ENCODE measurements around the gene TBC1D5.
A peak's percentile ranks its signal among the peaks of the same experiment; 100 is the strongest.
"Not testable (repeated sequence)": the region's sequence is repeated elsewhere in the genome, so short reads cannot be mapped to it uniquely, and the experiment has no call there.

Gene TBC1D5, protein sequence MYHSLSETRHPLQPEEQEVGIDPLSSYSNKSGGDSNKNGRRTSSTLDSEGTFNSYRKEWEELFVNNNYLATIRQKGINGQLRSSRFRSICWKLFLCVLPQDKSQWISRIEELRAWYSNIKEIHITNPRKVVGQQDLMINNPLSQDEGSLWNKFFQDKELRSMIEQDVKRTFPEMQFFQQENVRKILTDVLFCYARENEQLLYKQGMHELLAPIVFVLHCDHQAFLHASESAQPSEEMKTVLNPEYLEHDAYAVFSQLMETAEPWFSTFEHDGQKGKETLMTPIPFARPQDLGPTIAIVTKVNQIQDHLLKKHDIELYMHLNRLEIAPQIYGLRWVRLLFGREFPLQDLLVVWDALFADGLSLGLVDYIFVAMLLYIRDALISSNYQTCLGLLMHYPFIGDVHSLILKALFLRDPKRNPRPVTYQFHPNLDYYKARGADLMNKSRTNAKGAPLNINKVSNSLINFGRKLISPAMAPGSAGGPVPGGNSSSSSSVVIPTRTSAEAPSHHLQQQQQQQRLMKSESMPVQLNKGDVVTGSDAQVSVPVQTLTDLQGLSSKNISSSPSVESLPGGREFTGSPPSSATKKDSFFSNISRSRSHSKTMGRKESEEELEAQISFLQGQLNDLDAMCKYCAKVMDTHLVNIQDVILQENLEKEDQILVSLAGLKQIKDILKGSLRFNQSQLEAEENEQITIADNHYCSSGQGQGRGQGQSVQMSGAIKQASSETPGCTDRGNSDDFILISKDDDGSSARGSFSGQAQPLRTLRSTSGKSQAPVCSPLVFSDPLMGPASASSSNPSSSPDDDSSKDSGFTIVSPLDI

DNA sequence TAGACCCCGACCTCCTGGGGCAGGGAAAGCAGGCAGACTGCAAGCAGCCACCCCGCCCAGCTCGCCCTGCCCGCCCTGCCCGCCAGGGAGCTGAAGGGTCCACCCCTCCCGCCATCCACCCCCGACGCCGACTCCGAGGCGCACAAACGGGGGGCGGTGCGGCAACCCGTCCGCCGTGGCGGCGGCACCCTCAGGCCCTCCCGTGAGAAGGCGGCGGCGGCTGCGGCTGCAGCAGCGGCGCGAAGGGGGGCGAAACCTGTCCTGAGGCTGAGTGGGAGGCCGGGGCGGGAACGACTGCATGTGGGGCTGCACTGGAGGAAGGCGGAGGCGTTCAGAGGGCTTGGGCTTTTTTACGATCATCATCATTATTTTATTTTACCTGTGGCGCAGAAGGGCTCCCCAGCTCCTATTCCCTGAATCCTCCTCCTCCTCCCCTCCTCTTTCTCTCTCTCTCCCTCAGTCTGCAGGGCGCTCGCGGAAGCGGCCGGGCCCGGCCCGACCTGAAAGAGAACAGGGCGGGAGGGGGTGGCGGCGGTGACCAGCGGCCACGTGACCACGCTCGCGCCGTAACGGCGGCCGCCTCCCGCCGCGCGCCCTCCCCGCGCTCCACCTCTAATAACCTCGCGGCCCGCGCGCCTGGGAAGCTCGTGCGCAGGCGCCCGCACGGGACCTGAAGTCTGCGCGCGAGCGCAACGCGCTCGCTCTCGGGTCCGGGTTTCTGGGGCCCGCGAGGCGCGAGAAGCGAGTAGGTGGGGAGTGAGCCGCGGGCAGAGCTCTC, at the start of gene TBC1D5:
TBC1D5 (minus strand) TSS at position 530 of the 778 bp plus-strand sequence. CDS start 234,061 bp downstream, outside the sequence.
- peak; percentile 78 for DNase-seq (ENCODE audit: low read depth, low spot score)

DNA sequence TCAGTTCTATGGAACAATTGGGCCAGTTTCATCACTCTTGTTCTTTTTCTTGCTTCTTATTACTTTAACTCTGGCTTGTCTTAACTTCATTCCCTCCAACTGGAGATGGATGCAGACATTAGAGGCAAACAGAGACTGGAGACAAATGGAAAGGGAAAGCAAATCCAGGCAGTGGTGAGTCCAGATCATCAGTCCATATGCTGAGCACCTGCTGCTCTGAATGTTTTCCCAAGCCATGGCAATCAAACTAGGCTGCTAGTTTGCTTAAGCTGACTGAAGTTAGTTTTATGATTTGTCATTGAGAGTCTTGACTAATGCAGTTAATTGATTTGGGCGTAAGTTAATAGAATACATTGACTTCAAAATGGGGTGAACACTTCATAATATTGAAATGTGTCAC, 41.0 kb upstream of the TBC1D5 start:
- DNase-seq (ENCODE audit: low read depth, low spot score), result no peak

DNA sequence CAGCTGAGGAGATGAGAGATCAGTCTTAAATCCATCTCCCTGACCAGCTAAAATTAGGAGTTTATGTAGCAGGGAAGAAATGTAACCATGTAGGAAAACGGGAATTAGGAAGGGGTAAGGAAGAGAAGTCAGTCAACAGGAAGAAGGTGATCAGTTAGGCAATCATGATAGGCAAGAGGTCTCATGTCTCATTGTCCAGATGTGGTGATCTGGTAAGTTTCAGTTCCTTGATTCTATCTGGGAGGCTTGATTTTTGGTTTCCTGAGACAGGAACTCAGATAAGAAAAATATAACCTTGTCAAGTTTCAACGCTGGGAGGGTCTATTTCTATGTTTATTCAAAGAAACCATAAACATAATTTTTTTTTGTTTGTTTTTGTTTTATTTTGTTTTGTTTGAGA, 40.3 kb upstream of the TBC1D5 start:
- no peak for DNase-seq (ENCODE audit: low read depth, low spot score)

DNA sequence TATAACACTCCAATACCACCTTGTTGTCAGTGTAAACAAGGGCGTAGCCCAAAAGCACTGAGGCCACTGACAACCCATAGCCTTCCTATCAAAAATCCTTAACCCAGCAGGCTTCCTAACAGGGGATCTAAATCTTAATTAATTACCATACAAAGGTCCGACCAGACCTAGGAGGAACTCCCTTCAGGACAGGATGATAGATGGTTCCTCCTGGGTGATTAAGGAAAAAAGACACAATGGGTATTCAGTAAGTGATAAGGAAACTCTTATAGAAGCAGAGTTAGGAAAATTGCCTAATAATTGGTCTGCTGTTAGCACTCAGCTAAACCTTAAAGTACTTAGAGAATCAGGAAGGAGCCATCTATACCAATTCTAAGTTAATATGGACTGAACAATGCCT, 37.9 kb upstream of the TBC1D5 start:
- not testable (repeated sequence) for DNase-seq (ENCODE audit: low read depth, low spot score)

DNA sequence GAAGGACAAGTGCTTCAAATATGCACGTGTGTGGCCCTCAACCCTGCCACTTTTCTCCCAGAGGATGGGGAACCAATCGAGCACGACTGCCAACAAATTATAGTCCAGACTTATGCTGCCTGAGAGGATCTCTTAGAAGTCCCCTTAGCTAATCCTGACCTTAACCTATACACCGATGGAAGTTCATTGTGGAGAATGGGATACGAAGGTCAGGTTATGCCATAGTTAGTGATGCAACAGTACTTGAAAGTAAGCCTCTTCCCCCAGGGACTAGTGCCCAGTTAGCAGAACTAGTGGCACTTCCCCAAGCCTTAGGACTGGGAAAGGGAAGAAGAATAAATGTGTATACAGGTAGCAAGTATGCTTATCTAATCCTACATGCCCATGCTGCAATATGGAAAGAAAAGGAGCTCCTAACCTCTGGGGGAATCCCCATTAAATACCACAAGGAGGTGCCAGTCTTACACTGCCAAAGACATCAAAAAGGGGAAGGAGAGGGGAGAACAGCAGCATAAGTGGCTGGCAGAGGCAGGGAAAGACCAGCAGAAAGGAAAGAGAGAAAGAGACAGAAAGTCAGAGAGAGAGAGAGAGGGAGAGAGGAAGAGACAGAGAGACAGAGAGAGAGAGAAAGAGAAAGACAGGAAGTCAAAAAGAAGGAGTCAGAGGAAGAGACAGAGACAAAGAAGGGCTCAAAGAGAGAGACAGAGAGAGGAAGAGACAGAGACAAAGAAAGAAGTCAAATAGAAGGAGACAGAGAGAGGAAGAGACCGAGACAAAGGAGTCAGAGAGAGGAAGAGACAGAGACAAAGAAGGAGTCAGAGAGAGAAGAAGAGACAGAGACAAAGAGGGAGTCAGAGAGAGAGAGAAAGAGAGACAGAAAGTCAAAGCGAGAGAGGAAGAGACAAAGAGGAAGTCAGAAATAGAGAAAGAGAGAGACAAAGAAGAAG, 37.1 kb upstream of the TBC1D5 start:
- not testable (repeated sequence) for DNase-seq (ENCODE audit: low read depth, low spot score)

DNA sequence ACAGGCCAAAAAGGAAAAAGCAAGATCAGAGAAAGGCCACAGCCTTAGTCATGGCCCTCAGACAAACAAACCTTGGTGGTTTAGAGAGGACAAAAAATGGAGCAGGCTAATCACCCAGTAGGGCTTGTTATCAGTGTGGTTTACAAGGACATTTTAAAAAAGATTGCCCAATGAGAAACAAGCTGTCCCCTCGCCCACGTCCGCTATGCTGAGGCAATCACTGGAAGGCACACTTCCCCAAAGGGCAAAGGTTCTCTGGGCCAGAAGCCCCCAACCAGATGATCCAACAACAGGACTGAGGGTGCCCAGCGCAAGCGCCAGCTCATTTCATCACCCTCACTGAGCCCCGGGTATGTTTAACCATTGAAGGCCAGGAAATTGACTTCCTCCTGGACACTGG, 34.9 kb upstream of the TBC1D5 start:
- DNase-seq (ENCODE audit: low read depth, low spot score), result not testable (repeated sequence)

DNA sequence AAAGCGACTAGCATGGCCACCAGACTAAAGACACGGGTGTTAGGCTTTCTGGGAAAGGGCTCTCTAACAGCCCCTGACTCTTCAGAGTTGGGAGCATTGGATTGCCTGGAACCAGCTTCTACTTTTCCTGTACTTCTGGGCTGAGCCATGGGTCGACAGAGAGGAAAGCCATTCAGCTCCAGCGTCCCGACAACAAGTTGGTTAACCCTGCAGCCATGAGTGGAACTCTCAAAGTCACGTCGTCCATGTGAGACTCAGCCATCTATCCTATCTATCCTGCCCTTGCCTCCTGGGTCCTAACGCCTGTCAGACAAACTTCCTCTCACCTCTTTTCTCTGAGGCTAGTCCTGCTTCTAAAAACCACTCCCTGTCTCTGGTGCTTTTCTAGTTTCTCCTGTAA, 32.6 kb upstream of the TBC1D5 start:
- no peak for DNase-seq (ENCODE audit: low read depth, low spot score)

DNA sequence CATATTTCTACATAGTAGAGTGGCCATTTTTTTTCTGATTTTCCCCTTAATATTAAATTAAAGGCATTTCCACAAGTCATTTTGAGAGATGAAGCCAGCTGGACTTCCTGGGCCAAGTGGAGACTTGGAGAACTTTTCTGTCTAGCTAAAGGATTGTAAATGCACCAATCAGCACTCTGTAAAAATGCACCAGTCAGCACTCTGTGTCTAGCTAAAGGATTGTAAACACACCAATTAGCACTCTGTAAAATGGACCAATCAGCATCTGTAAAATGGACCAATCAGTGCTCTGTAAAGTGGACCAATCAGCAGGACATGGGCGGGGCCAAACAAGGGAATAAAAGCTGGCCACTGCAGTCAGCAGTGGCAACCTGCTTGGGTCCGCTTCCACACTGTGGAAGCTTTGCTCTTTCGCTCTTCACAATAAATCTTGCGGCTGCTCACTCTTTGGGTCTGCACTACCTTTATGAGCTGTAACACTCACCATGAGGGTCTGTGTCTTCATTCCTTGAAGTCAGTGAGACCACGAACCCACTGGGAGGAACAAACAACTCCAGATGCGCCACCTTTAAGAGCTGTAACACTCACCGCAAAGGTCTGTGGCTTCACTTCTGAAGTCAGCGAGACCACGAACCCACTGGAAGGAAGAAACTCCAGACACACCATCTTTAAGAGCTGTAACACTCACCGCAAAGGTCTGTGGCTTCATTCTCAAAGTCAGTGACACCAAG, 31.9 kb upstream of the TBC1D5 start:
- DNase-seq (ENCODE audit: low read depth, low spot score), result not testable (repeated sequence)

DNA sequence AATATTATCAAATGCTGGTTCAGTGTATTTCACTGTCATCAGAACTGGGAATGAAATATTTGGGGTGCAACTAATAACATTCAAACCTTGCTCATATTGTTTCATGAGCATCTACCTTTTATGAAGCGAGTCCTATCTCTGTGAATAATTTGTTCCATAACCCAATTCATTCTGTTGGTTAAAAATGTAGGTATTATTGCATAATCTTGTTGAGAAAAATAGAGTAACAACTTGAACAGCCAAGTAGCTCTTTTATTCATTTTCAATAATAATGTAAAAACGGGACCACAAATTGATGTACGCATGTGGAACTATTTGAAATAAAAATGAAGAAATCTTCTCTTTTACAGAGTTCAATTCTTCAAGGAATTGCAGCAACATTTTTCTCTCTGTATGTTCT, 30.1 kb upstream of the TBC1D5 start:
- DNase-seq (ENCODE audit: low read depth, low spot score), result no peak

DNA sequence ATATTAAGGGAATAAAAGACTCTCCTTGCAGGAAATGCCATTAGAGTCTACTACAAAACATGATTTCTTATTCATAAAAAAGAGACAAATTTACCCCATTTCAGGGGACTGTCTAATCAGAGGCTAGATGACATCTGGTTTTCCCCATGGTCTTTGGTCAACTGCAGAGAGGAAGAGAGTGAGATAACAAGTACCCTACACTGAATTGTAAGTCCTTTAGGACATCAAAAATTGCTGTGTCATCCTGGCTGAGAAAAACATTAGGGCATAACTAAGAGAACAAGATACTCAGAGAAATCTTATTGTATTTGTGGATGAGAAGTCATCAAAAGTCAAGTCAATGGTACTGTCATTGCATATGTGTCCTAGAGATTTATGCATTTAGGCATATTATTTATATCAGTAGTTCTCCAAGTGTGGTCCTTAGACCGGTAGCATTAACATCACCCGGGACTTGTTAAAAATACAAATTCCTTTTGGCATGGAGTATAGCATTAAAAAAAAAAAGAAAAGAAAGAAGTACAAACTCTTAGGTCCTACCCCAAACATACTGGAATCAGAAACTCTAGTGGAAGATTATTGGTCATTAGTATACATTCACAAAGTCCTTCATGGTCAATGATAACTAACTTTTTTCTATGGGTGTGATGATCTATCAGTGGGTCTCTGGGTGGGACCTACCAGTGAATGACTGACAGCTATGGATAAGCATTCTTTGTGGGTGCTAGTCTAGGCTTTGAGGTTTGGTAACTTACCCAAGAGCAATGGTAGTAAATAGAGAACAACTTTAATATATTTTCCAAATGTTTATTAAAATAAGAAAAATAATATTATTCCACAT, 29.0 kb upstream of the TBC1D5 start:
- DNase-seq (ENCODE audit: low read depth, low spot score), result no peak

DNA sequence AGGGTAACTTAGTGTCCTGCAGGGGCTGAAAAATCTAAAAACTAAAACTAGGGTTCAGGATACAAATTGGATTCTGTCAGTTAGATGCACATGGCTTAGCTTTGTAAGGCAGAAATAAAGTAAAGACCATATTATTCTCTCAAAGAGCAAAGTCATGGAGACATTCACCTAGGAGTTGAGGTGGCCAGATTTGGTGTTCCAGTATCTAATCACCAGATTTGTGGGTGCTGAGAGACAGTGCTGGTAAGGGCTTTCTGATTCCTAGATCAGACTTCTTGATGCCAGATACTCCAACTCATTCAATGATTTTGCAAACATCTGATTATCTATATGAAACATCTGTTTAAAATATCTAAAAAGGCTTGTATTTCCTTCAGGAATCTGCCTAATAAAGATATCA, 28.3 kb upstream of the TBC1D5 start:
- no peak for DNase-seq (ENCODE audit: low read depth, low spot score)

DNA sequence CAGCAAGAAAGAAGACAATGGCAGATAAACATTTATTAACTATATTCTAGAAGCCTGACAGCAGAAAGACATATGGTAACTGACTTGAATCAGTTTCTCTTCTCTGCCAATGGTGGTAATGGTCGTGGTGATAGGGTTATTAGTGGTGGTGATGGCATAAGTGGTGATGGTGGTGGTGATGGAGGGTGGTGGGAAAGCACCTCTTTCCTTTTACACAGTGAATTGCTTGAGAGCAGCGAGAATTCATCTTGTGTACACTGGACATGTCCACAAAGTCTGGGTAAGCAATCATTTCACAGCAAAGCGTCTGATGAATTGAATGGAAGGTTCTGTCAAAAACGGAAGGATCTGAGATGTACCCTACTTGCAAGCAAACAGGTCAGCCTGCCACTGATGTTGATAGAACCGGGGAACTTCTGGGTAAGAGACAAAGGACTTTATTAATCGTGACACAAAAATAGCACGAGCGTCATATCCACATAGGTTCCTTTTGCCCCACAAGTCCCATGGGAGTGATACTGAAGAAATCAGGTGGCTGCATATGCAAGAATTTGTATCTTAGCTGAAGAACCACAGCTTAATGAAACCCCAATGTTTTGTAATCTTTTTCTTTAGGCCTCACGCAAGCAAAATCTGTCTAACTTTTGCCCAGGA, 23.5 kb upstream of the TBC1D5 start:
- DNase-seq (ENCODE audit: low read depth, low spot score), result no peak

DNA sequence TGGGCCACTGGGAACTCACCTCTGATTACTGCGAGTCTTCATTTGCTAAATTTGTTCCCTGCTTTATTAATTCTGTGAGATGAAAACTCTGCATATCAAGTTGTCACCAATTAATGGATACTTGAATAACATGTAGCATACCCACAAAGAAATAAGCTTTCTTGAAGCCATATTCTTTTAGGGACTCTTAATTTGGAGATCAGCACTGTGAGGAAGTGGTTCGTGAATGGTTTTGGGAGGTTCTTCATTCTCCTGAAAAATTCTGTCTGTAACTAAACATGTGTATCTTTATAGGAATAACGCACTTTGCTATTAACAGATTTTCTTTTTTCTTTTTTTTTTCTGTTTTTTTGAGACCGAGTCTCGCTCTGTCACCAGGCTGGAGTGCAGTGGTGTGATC, 19.1 kb upstream of the TBC1D5 start:
- DNase-seq (ENCODE audit: low read depth, low spot score), result no peak

DNA sequence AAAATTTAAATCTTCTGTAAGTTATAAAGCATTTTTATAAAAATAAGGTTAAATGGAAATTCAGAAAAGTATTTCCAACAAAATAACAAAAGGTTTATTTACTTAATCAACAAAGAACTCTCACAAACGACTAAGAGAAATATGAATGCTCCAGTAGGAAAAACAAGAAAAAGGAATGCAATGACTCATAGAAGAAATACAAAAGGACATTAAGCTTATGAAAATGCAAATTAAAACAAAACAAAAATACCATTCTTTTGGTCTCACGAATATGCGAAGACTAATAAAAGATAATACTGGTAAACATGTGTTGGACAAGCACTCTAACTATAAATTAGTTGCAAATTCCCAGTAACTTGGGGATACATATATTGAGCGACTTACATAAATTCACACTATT, 17.5 kb upstream of the TBC1D5 start:
- DNase-seq (ENCODE audit: low read depth, low spot score), result no peak

DNA sequence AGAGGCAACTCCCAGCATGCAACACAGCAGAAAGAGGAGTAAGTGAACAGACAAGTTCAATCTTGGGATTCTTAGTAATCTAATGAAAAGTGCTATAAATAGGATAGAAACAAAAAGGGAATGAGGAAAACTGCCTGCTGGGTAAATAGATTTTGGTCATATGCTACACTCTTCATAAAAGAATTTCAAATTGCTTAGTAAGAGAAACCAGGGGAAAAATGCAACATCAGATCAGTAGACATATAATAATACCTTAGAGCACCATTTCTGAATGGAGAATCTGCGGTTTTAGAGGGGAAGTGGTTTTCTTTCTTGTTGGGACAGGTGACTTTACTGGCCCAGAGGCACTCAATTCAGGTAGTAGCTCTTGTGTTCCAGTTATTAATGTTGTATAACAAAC, 13.4 kb upstream of the TBC1D5 start:
- no peak for DNase-seq (ENCODE audit: low read depth, low spot score)

DNA sequence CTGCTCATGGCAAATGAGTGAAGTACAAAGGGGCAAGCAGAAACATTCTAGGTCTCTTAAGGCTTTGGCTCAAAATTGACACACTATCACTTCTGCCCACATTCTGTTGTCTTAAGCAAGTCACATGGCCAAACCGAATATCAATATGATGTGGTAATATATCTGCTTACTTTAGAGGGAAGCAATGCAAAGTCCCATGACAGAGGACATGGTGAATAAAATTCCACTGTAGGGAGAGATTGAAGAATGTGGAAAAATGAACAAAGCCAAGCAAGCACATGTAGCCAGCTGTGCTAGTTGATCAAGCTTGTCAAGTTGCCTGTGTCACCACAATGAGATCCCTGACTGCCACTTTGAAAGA, 11.2 kb upstream of the TBC1D5 start:
- DNase-seq (ENCODE audit: low read depth, low spot score), result no peak

DNA sequence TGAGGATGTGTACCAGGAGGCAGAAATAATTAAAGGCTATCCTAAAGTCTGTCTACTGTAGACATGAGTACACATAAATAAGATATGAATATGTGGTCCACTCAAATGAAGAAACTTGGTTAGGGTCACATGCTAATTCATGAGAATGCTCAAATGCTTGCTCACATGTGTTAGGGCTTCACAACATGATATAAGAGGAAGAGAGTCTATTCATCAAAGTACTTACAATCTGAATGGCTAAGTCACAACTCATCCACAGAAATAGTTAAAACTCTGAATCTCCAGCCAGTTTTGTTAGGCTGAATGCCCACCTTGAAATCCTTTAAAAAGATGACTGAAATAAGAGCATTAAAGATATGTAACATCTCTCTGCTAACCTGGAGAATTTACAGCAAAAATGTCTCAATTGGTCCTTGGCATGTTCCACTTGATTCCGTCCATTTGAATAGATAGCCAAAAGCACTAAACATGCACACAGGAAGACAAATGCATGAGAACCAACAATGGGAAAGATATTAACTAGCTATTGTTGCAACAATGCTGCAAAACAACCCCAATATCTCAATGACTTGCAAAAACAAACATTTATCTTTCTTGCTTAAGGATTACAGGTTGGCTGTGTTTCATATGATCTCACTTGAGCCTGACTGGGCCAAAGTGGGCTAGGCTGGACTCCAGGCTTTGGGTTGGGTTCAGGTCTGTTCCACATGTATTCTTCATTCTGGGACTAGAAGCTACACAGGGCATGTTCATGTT, 10.6 kb upstream of the TBC1D5 start:
- no peak for DNase-seq (ENCODE audit: low read depth, low spot score)

DNA sequence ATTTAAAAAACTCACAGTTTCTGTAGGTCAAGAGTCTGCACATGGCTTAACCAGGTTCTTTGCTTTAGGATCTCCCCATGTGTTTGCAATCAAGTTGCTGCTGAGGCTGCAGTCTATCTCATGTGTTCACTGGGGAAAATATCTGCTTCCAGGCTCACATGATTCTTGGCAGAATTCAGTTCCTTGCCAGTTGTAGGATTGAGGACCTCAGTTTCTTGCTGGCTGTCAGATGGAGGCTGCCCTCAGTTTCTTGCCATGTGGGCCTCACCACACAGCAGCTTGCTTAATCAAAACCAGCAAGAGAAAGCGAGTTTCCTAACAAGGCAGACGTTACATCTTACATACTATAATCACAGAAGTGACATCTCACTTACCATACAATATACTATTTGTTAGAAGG, 10.0 kb upstream of the TBC1D5 start:
- DNase-seq (ENCODE audit: low read depth, low spot score), result no peak

Data from activated CD4-positive, CD25-positive, alpha-beta regulatory T cell treated with anti-CD3 and anti-CD28 coated beads, Interleukin-2, amount 50 U/mL, for 16 hours (primary cell).